Stomach (tissue), 9 donors: Measurements from ENCODE around the gene KRTAP5-4. TPM values are rescaled to one million over a fixed set of nuclear protein-coding genes. Genes with fewer than 3 reads are reported as not detected.

ENCODE experiments used
- DNase-seq, 2 donors: peaks; one replicate each; pipeline versions ENCODE4 v3.0.0 to v3.0.0-alpha.2; 2013 to 2019
- H3K27ac ChIP-seq, 5 donors: fragments of 200-600 bp in 4 of 5; sonication (generic) in 4 of 5; one replicate each; pipeline ENCODE4 v1.5.1; 2013 to 2019; ENCODE audit warnings: mild to moderate bottlenecking in 1 of 5, moderate library complexity in 1 of 5
- H3K27me3 ChIP-seq, 3 donors: fragments of 200-600 bp; sonication (generic); one replicate each; pipeline ENCODE4 v1.5.1; 2017 to 2019; ENCODE audit warnings: mixed run types in 1 of 3
- H3K36me3 ChIP-seq, 4 donors: fragments of 200-600 bp; sonication (generic); 1 replicate in 3 of 4; 2 replicates in 1 of 4; pipeline ENCODE4 v1.5.1; 2016 to 2019
- H3K4me1 ChIP-seq, 4 donors: fragments of 200-600 bp; sonication (generic); one replicate each; pipeline ENCODE4 v1.5.1; 2016 to 2019
- H3K4me3 ChIP-seq, 4 donors: fragments of 200-600 bp; sonication (generic) in 3 of 4; one replicate each; pipeline ENCODE4 v1.5.1; 2016 to 2019; ENCODE audit warnings: mild to moderate bottlenecking in 1 of 4
- H3K9me3 ChIP-seq, 4 donors: fragments of 200-600 bp; sonication (generic); one replicate each; pipeline ENCODE4 v1.5.1; 2016 to 2019
- CTCF ChIP-seq, 7 experiments: fragments of 450-650 bp in 4 of 7; fragments of 200-600 bp in 3 of 7; sonication (generic) in 3 of 7; IDR thresholded peaks; one replicate each; pipeline ENCODE4 v1.5.1; 2016 to 2019; ENCODE audit warnings: antibody characterized with exemption in 7 of 7, control low read depth in 2 of 7, mild to moderate bottlenecking in 1 of 7
- EP300 ChIP-seq: sonication (generic); formaldehyde crosslinking; IDR thresholded peaks from one replicate; pipeline ENCODE4 v1.6.1; 2017; ENCODE audit warnings: antibody characterized with exemption
- POLR2A ChIP-seq, 4 donors: fragments of 450-650 bp; IDR thresholded peaks; one replicate each; pipeline ENCODE4 v1.6.1; 2016; ENCODE audit warnings: antibody characterized with exemption in 4 of 4, control low read depth in 2 of 4, mild to moderate bottlenecking in 1 of 4, moderate library complexity in 1 of 4
- POLR2AphosphoS5 ChIP-seq, 3 donors: sonication (generic); formaldehyde crosslinking; IDR thresholded peaks; one replicate each; pipeline ENCODE4 v1.6.1; 2016; ENCODE audit warnings: antibody characterized with exemption in 3 of 3
- WGBS, 5 donors: extraction: QIAGEN DNeasy Blood & Tissue Kit in 3 of 5; methylation state at CpG; one replicate each; pipeline versions ENCODE4 v1.1.5 to v1.1.7; 2013 to 2018; 5-methylcytosine and 5-hydroxymethylcytosine counted together
- intact Hi-C: fragments of 100-400 bp; cut with DNase I; formaldehyde crosslinking; loops from one replicate; pipeline ENCODE4 v1.15.1; 2023; ENCODE audit warnings: low total_unique reads
- polyA plus RNA-seq, 3 donors: library from polyadenylated mRNA; stranded (reverse); fragments of 200-250 nt; gene quantifications; one replicate each; pipeline ENCODE4 v1.2.3, GENCODE V29; 2013
- total RNA-seq, 5 donors: library from RNA; depleted of rRNA; stranded (reverse); fragments of >200 nt; gene quantifications; one replicate each; pipeline versions ENCODE4 v1.1.0 to v1.2.3, GENCODE V29; 2014 to 2016
- donor health status: healthy with polysubstance abuse.
- donor health status: Bipolar disorder and iron deficiency.
- donor health status: healthy.

KRTAP5-4 gene
- total and polyA plus RNA-seq, 8 donors: not detected

GRCh38 chr11:1660111-1660867 is 38.4 kb upstream of the KRTAP5-4 start:
- Histone ChIP-seq H3K4me1 (no peaks in the 10 kb centered on the region), H3K27ac (no peak overlapping the region), H3K27me3 (peaks cover 0 to 36% (median 12%) of the 10 kb centered on the region in 3 donors), H3K4me3 (no peak overlapping the region), H3K36me3 (no peaks in the 10 kb centered on the region), H3K9me3 (no peaks in the 10 kb centered on the region)
- TF ChIP-seq POLR2A (IDR thresholded peaks at IDR 0.05) (no peak), EP300 (no peak), POLR2AphosphoS5 (IDR thresholded peaks at IDR 0.05) (no peak), CTCF (IDR thresholded peaks at IDR 0.05) (no peak)
- 70 to 81% (median 73%) methylated on average over 23 to 24 of the region's 24 CpGs for WGBS, 5 donors
- intact Hi-C loops: no loop called here
- DNase-seq: peak in 1 of 2 donors; percentile 4

- Histone ChIP-seq H3K4me3 (no peak overlapping the region), H3K4me1 (peaks cover 0 to 4% (median 0%) of the 10 kb centered on the region in 4 donors), H3K9me3 (no peaks in the 10 kb centered on the region), H3K27ac (no peak overlapping the region), H3K27me3 (peaks cover 0 to 44% (median 14%) of the 10 kb centered on the region in 3 donors), H3K36me3 (no peaks in the 10 kb centered on the region)
- intact Hi-C loops: loop anchor here (10.0 kb wide), 1 partner anchor 495 kb away; no protein-coding TSS in a partner anchor
- TF ChIP-seq POLR2AphosphoS5 (IDR thresholded peaks at IDR 0.05) (no peak), EP300 (no peak), CTCF (IDR thresholded peaks at IDR 0.05) (no peak), POLR2A (IDR thresholded peaks at IDR 0.05) (no peak)
- DNase-seq: no peak
- WGBS, 5 donors: 59 to 74% (median 61%) methylated on average over 14 of the region's 14 CpGs
Observed at GRCh38 chr11:1659506-1659905, 37.6 kb upstream of the KRTAP5-4 start.

- intact Hi-C loops: loop anchor here (10.0 kb wide), 1 partner anchor 498 kb away; no protein-coding TSS in a partner anchor
Observed at GRCh38 chr11:1656670-1657069, 34.7 kb upstream of the KRTAP5-4 start.

DNA sequence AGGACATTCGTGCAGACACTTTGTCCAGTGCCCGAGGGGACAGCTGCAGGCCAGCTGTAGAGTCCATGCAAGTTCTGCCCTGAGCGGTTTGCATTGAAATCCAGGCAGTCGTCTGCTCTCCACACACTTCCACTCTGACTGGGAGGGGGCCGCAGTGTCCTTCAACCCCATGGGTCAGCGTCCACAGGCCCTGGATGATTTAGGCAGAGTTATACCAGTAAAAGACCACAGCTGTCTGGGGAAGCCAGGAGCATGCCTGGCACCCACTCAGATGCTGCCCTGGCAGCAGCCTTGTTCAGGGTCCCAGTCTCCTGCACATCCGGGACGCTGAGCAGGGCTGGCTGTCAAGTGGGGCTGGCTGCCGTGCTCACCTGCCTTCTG is 34.1 kb upstream of the KRTAP5-4 start:
- intact Hi-C loops: loop anchor here (10.0 kb wide), 1 partner anchor 499 kb away; no protein-coding TSS in a partner anchor
- Histone ChIP-seq H3K4me1 (peaks cover 3 to 9% (median 4%) of the 10 kb centered on the region in 4 donors), H3K27ac (no peak overlapping the region), H3K4me3 (no peak overlapping the region), H3K9me3 (no peaks in the 10 kb centered on the region), H3K27me3 (peaks cover 0 to 56% (median 18%) of the 10 kb centered on the region in 3 donors), H3K36me3 (no peaks in the 10 kb centered on the region)
- peak in 1 of 2 donors; percentile 14 for DNase-seq
- no peak for TF ChIP-seq CTCF (IDR thresholded peaks at IDR 0.05)
- TF ChIP-seq POLR2A (IDR thresholded peaks at IDR 0.05): no peak
- no peak for TF ChIP-seq POLR2AphosphoS5 (IDR thresholded peaks at IDR 0.05)
- TF ChIP-seq EP300: no peak
- WGBS, 5 donors: 72 to 89% (median 82%) methylated on average over 9 of the region's 9 CpGs

More at GRCh38 chr11:1656670-1657069, 34.7 kb upstream of the KRTAP5-4 start:
- no peak for DNase-seq
- no peak overlapping the region for H3K4me3 ChIP-seq
- no peaks in the 10 kb centered on the region for H3K36me3 ChIP-seq
- WGBS, 5 donors: 76 to 86% (median 80%) methylated on average over 6 to 7 of the region's 7 CpGs
- H3K27me3 ChIP-seq: peaks cover 0 to 56% (median 18%) of the 10 kb centered on the region in 3 donors
- TF ChIP-seq POLR2A (IDR thresholded peaks at IDR 0.05): no peak
- no peak for TF ChIP-seq CTCF (IDR thresholded peaks at IDR 0.05)
- no peak for TF ChIP-seq EP300
- TF ChIP-seq POLR2AphosphoS5 (IDR thresholded peaks at IDR 0.05): no peak
- H3K9me3 ChIP-seq: no peaks in the 10 kb centered on the region
- peaks cover 3 to 9% (median 4%) of the 10 kb centered on the region in 4 donors for H3K4me1 ChIP-seq
- H3K27ac ChIP-seq: no peak overlapping the region
